T-helper 17 cell (primary cell): ENCODE results near the gene RSPH6A. TPM values are rescaled to one million over a fixed set of nuclear protein-coding genes. Genes with fewer than 3 reads are reported as not detected.
A peak's percentile ranks its signal among the peaks of the same experiment; 100 is the strongest.

Experiments
- ATAC-seq: fragments of 150-1000 bp; cut with Tn5 transposase; 2 replicates; pipeline ENCODE4 v1.10.0; 2021; ENCODE audit warnings: mild to moderate bottlenecking, moderate library complexity
- DNase-seq, 3 donors: peaks; one replicate each; pipeline versions ENCODE4 v3.0.0 to v3.0.0-alpha.2; 2020 to 2021
- H3K9me3 ChIP-seq: one replicate; pipeline ENCODE4 v1.7.0; 2013; ENCODE audit warnings: low read length, mild to moderate bottlenecking; ENCODE audit not compliant: control insufficient read depth, poor library complexity, severe bottlenecking
- H3K27ac Mint-ChIP-seq: one replicate; pipeline ENCODE4 v1.8.0; 2022; ENCODE audit warnings: mild to moderate bottlenecking, moderate library complexity, mixed read lengths
- H3K27me3 Mint-ChIP-seq: one replicate; pipeline ENCODE4 v1.8.0; 2022; ENCODE audit warnings: mixed read lengths
- H3K36me3 Mint-ChIP-seq: one replicate; pipeline ENCODE4 v1.8.0; 2022; ENCODE audit warnings: low read depth, mixed read lengths
- H3K4me1 Mint-ChIP-seq: one replicate; pipeline ENCODE4 v1.8.0; 2022; ENCODE audit warnings: mild to moderate bottlenecking, mixed read lengths
- H3K4me3 Mint-ChIP-seq: one replicate; pipeline ENCODE4 v1.8.0; 2022; ENCODE audit warnings: mild to moderate bottlenecking, moderate library complexity, mixed read lengths
- total RNA-seq, 4 donors: library from RNA in 2 of 4; stranded (reverse) in 2 of 4; gene quantifications; one replicate each; pipeline ENCODE4 v1.2.3 and lab custom pipeline; 2022 to 2026

RSPH6A gene
- total RNA-seq, 2 donors from 2014 or later, result 0.10 to 0.34 TPM

- H3K27me3 Mint-ChIP-seq, result no peaks in the 10 kb centered on the region
- no peak overlapping the region for H3K27ac Mint-ChIP-seq
- H3K36me3 Mint-ChIP-seq, result peaks cover 9% of the 10 kb centered on the region
- DNase-seq (no peak), ATAC-seq (no peak)
- no peak overlapping the region for H3K4me3 Mint-ChIP-seq
- peaks cover 11% of the 10 kb centered on the region for H3K4me1 Mint-ChIP-seq
- no peaks in the 10 kb centered on the region for H3K9me3 ChIP-seq
These were observed 32.6 kb upstream of the RSPH6A start for GRCh38 chr19:45847663-45848062.

GRCh38 chr19:45842198-45842597, 27.1 kb upstream of the RSPH6A start:
- Mint-ChIP-seq H3K27me3 (no peaks in the 10 kb centered on the region), H3K27ac (no peak overlapping the region), H3K4me3 (no peak overlapping the region), H3K4me1 (peaks cover 7% of the 10 kb centered on the region), H3K36me3 (peaks cover 5% of the 10 kb centered on the region)
- no peaks in the 10 kb centered on the region for H3K9me3 ChIP-seq
- DNase-seq (no peak), ATAC-seq (no peak)

GRCh38 chr19:45834970-45835369, 19.9 kb upstream of the RSPH6A start:
- Mint-ChIP-seq H3K4me3 (no peak overlapping the region), H3K27me3 (no peaks in the 10 kb centered on the region), H3K27ac (no peak overlapping the region), H3K4me1 (peaks cover 2% of the 10 kb centered on the region), H3K36me3 (peaks cover 4% of the 10 kb centered on the region)
- ATAC-seq, result no peak
- DNase-seq, result no peak
- H3K9me3 ChIP-seq, result no peaks in the 10 kb centered on the region

- ATAC-seq (no peak), DNase-seq (no peak)
- peaks cover 9% of the 10 kb centered on the region for H3K36me3 Mint-ChIP-seq
- H3K27ac Mint-ChIP-seq, result peak overlapping the region; percentile 53
- peaks cover 7% of the 10 kb centered on the region for H3K4me1 Mint-ChIP-seq
- H3K27me3 Mint-ChIP-seq, result no peaks in the 10 kb centered on the region
- no peak overlapping the region for H3K4me3 Mint-ChIP-seq
- no peaks in the 10 kb centered on the region for H3K9me3 ChIP-seq
These were observed 13.8 kb upstream of the RSPH6A start for GRCh38 chr19:45828945-45829344.

- ATAC-seq, result no peak
- no peaks in the 10 kb centered on the region for H3K27me3 Mint-ChIP-seq
- no peak overlapping the region for H3K27ac Mint-ChIP-seq
- peaks cover 7% of the 10 kb centered on the region for H3K4me1 Mint-ChIP-seq
- DNase-seq, result no peak
- no peak overlapping the region for H3K4me3 Mint-ChIP-seq
- no peaks in the 10 kb centered on the region for H3K9me3 ChIP-seq
- H3K36me3 Mint-ChIP-seq, result peaks cover 9% of the 10 kb centered on the region
These were observed 13.4 kb upstream of the RSPH6A start for GRCh38 chr19:45828523-45828922.

- peaks cover 7% of the 10 kb centered on the region for H3K4me1 Mint-ChIP-seq
- no peaks in the 10 kb centered on the region for H3K27me3 Mint-ChIP-seq
- ATAC-seq (no peak), DNase-seq (no peak)
- H3K36me3 Mint-ChIP-seq, result peaks cover 9% of the 10 kb centered on the region
- no peak overlapping the region for H3K27ac Mint-ChIP-seq
- H3K9me3 ChIP-seq, result no peaks in the 10 kb centered on the region
- H3K4me3 Mint-ChIP-seq, result no peak overlapping the region
These were observed 12.5 kb upstream of the RSPH6A start for GRCh38 chr19:45827459-45828093.

GRCh38 chr19:45826934-45827333, 11.8 kb upstream of the RSPH6A start:
- no peaks in the 10 kb centered on the region for H3K27me3 Mint-ChIP-seq
- no peak overlapping the region for H3K27ac Mint-ChIP-seq
- peaks cover 7% of the 10 kb centered on the region for H3K4me1 Mint-ChIP-seq
- ATAC-seq, result no peak
- peaks cover 9% of the 10 kb centered on the region for H3K36me3 Mint-ChIP-seq
- no peaks in the 10 kb centered on the region for H3K9me3 ChIP-seq
- DNase-seq, result no peak
- H3K4me3 Mint-ChIP-seq, result no peak overlapping the region

GRCh38 chr19:45825917-45826893, 11.1 kb upstream of the RSPH6A start:
- H3K4me1 Mint-ChIP-seq, result peaks cover 7% of the 10 kb centered on the region
- H3K27me3 Mint-ChIP-seq, result no peaks in the 10 kb centered on the region
- no peak overlapping the region for H3K4me3 Mint-ChIP-seq
- H3K27ac Mint-ChIP-seq, result no peak overlapping the region
- peaks cover 9% of the 10 kb centered on the region for H3K36me3 Mint-ChIP-seq
- ATAC-seq (no peak), DNase-seq (no peak)
- no peaks in the 10 kb centered on the region for H3K9me3 ChIP-seq

GRCh38 chr19:45825263-45825605, 10.1 kb upstream of the RSPH6A start:
- no peaks in the 10 kb centered on the region for H3K27me3 Mint-ChIP-seq
- peaks cover 9% of the 10 kb centered on the region for H3K36me3 Mint-ChIP-seq
- ATAC-seq (no peak), DNase-seq (no peak)
- H3K4me3 Mint-ChIP-seq, result no peak overlapping the region
- H3K9me3 ChIP-seq, result no peaks in the 10 kb centered on the region
- peaks cover 7% of the 10 kb centered on the region for H3K4me1 Mint-ChIP-seq
- no peak overlapping the region for H3K27ac Mint-ChIP-seq

- H3K36me3 Mint-ChIP-seq, result peaks cover 8% of the 10 kb centered on the region
- no peak overlapping the region for H3K27ac Mint-ChIP-seq
- H3K4me1 Mint-ChIP-seq, result peaks cover 7% of the 10 kb centered on the region
- H3K27me3 Mint-ChIP-seq, result no peaks in the 10 kb centered on the region
- ATAC-seq (no peak), DNase-seq (no peak)
- H3K9me3 ChIP-seq, result no peaks in the 10 kb centered on the region
- no peak overlapping the region for H3K4me3 Mint-ChIP-seq
These were observed 9.6 kb upstream of the RSPH6A start for GRCh38 chr19:45824531-45825262.

- no peaks in the 10 kb centered on the region for H3K9me3 ChIP-seq
- H3K36me3 Mint-ChIP-seq, result peaks cover 5% of the 10 kb centered on the region
- H3K27ac Mint-ChIP-seq, result no peak overlapping the region
- H3K4me1 Mint-ChIP-seq, result peaks cover 7% of the 10 kb centered on the region
- no peak overlapping the region for H3K4me3 Mint-ChIP-seq
- ATAC-seq (no peak), DNase-seq (no peak)
- no peaks in the 10 kb centered on the region for H3K27me3 Mint-ChIP-seq
These were observed 8.9 kb upstream of the RSPH6A start for GRCh38 chr19:45824041-45824471.

GRCh38 chr19:45823182-45823581, 8.1 kb upstream of the RSPH6A start:
- H3K4me3 Mint-ChIP-seq, result no peak overlapping the region
- H3K27ac Mint-ChIP-seq, result peak overlapping the region; percentile 54
- H3K36me3 Mint-ChIP-seq, result peaks cover 2% of the 10 kb centered on the region
- no peaks in the 10 kb centered on the region for H3K9me3 ChIP-seq
- H3K4me1 Mint-ChIP-seq, result peaks cover 4% of the 10 kb centered on the region
- ATAC-seq (no peak), DNase-seq (no peak)
- H3K27me3 Mint-ChIP-seq, result no peaks in the 10 kb centered on the region

- H3K27ac Mint-ChIP-seq, result peak overlapping the region; percentile 54
- DNase-seq (no peak), ATAC-seq (no peak)
- no peaks in the 10 kb centered on the region for H3K27me3 Mint-ChIP-seq
- H3K4me3 Mint-ChIP-seq, result no peak overlapping the region
- peaks cover 4% of the 10 kb centered on the region for H3K4me1 Mint-ChIP-seq
- no peaks in the 10 kb centered on the region for H3K36me3 Mint-ChIP-seq
- H3K9me3 ChIP-seq, result no peaks in the 10 kb centered on the region
These were observed 7.6 kb upstream of the RSPH6A start for GRCh38 chr19:45822716-45823115.
